Smooth muscle cell (in vitro differentiated cells): Measurements from ENCODE around the gene PLXND1. TPM values are rescaled to one million over a fixed set of nuclear protein-coding genes. Genes with fewer than 3 reads are reported as not detected.
"Not testable (repeated sequence)": the region's sequence is repeated elsewhere in the genome, so short reads cannot be mapped to it uniquely, and the experiment has no call there.

Experiments
- DNase-seq: peaks from one replicate; lab custom pipeline; 2025; ENCODE audit not compliant: unreplicated experiment; lab: John Stamatoyannopoulos, UW
- H2AFZ ChIP-seq: fragments of 200-600 bp; sonication (generic); 2 replicates; pipeline ENCODE4 v1.6.0; 2016; ENCODE audit warnings: antibody characterized with exemption, low read depth, mild to moderate bottlenecking
- H3F3A ChIP-seq: fragments of 200-600 bp; sonication (generic); 2 replicates; pipeline ENCODE4 v1.6.0; 2017; ENCODE audit warnings: antibody characterized with exemption, low read depth
- H3K27ac ChIP-seq: fragments of 200-600 bp; sonication (generic); 2 replicates; pipeline ENCODE4 v1.5.1; 2016; ENCODE audit warnings: low read depth, mild to moderate bottlenecking
- H3K27me3 ChIP-seq: fragments of 200-600 bp; sonication (generic); 2 replicates; pipeline ENCODE4 v1.6.1; 2016; ENCODE audit warnings: low read depth, mild to moderate bottlenecking
- H3K36me3 ChIP-seq: fragments of 200-600 bp; sonication (generic); 2 replicates; pipeline ENCODE4 v1.5.1; 2016; ENCODE audit warnings: low read depth
- H3K4me1 ChIP-seq: fragments of 200-600 bp; sonication (generic); 2 replicates; pipeline ENCODE4 v1.5.1; 2016; ENCODE audit warnings: low read depth
- H3K4me2 ChIP-seq: fragments of 200-600 bp; sonication (generic); 2 replicates; pipeline ENCODE4 v1.6.0; 2016; ENCODE audit warnings: mild to moderate bottlenecking
- H3K4me3 ChIP-seq: fragments of 200-600 bp; sonication (generic); 2 replicates; pipeline ENCODE4 v1.5.1; 2016; ENCODE audit warnings: mild to moderate bottlenecking
- H3K79me2 ChIP-seq: fragments of 200-600 bp; sonication (generic); 2 replicates; pipeline ENCODE4 v1.6.0; 2016; ENCODE audit warnings: low read depth, mild to moderate bottlenecking
- H3K9ac ChIP-seq: fragments of 200-600 bp; sonication (generic); 2 replicates; pipeline ENCODE4 v1.6.0; 2016; ENCODE audit warnings: low read depth
- H3K9me3 ChIP-seq: fragments of 200-600 bp; sonication (generic); replicated peaks from 2 replicates; pipeline ENCODE4 v1.5.1; 2016; ENCODE audit warnings: low read depth
- H4K20me1 ChIP-seq: fragments of 200-600 bp; sonication (generic); 2 replicates; pipeline ENCODE4 v1.6.0; 2016; ENCODE audit warnings: low read depth
- WGBS: methylation state at CpG from one replicate; pipeline ENCODE4 v1.1.7; 2016; ENCODE audit warnings: low lambda C conversion rate; 5-methylcytosine and 5-hydroxymethylcytosine counted together
- polyA plus RNA-seq: library from polyadenylated mRNA; unstranded; fragments of >200 nt; fragmentation: Nextera tagmentation; extraction: Ambion mirVana; gene quantifications from 2 replicates; pipeline ENCODE4 v1.2.1, GENCODE V29; 2016
- total RNA-seq: library from RNA; depleted of rRNA; stranded (reverse); fragments of >200 nt; gene quantifications from 2 replicates; pipeline ENCODE4 v1.2.3, GENCODE V29; 2014
- TF ChIP-seq, protein P1 (sequence below): fragments of 200-600 bp; sonication (generic); IDR thresholded peaks from 2 replicates; pipeline ENCODE4 v1.5.1; 2017; ENCODE audit warnings: borderline replicate concordance, mild to moderate bottlenecking, antibody characterized with exemption; ENCODE audit not compliant: insufficient read depth, poor library complexity, severe bottlenecking

PLXND1 gene
- total and polyA plus RNA-seq, 2 experiments from 2014 or later: 75.8 to 94.3 TPM

DNA sequence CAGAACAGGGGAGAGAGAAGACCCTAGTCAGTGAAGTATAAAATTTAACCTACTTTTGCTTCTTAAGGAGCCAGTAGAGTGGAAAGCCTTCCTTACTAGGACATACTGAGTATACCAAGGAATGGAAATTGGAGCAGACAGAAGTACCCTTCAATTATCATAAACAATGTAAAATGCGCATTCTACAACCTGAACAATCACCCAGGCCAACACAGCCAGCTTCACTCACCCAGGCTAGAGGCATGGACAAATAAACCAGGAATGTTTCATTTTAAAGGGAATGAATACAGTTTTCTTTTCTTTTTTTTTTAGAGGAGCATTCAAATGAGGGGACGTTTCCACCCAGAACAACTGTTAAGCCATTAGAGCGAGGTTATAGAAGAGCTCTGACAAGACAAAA lies 41.9 kb upstream of the PLXND1 start:
- Histone ChIP-seq H3K27ac (no peak overlapping the region), H3K4me1 (peaks cover 25% of the 10 kb centered on the region), H3K4me2 (no peak overlapping the region), H3K9me3 (no peaks in the 10 kb centered on the region), H3F3A (peaks cover 11% of the 10 kb centered on the region), H3K27me3 (no peaks in the 10 kb centered on the region), H3K9ac (no peak overlapping the region), H3K4me3 (no peak overlapping the region), H3K79me2 (no peaks in the 10 kb centered on the region), H3K36me3 (no peaks in the 10 kb centered on the region), H2AFZ (no peak overlapping the region), H4K20me1 (no peaks in the 10 kb centered on the region)
- WGBS: 87% methylated on average over 3 of the region's 3 CpGs
- TF ChIP-seq, protein P1, sequence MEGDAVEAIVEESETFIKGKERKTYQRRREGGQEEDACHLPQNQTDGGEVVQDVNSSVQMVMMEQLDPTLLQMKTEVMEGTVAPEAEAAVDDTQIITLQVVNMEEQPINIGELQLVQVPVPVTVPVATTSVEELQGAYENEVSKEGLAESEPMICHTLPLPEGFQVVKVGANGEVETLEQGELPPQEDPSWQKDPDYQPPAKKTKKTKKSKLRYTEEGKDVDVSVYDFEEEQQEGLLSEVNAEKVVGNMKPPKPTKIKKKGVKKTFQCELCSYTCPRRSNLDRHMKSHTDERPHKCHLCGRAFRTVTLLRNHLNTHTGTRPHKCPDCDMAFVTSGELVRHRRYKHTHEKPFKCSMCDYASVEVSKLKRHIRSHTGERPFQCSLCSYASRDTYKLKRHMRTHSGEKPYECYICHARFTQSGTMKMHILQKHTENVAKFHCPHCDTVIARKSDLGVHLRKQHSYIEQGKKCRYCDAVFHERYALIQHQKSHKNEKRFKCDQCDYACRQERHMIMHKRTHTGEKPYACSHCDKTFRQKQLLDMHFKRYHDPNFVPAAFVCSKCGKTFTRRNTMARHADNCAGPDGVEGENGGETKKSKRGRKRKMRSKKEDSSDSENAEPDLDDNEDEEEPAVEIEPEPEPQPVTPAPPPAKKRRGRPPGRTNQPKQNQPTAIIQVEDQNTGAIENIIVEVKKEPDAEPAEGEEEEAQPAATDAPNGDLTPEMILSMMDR: no peak
- no peak for DNase-seq

DNA sequence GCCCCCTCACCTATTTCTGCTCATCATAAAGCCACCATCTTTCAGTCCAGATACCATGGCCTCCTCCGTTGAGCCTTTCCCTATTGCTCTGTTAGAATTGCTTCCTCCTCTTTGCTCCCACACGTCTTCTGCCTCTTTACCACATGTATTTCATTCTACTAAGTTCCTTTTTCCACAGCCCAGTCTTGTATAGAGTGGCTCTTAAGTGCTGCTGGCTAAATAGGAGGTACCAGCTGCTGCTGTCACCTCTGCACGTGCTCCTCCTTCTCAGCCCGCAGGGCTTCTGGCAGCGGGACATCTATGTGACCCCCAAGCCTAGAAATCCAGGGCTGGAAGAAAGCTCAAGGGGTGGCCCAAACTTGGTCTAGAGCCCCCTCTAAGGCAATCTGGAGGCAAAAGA lies 38.8 kb upstream of the PLXND1 start:
- Histone ChIP-seq H3K79me2 (no peaks in the 10 kb centered on the region), H3K4me2 (no peak overlapping the region), H4K20me1 (no peaks in the 10 kb centered on the region), H3K4me1 (peaks cover 6% of the 10 kb centered on the region), H3K27ac (no peak overlapping the region), H3K9me3 (no peaks in the 10 kb centered on the region), H2AFZ (no peak overlapping the region), H3K27me3 (no peaks in the 10 kb centered on the region), H3K4me3 (no peak overlapping the region), H3F3A (no peaks in the 10 kb centered on the region), H3K36me3 (no peaks in the 10 kb centered on the region), H3K9ac (no peak overlapping the region)
- TF ChIP-seq, protein P1: no peak
- DNase-seq: no peak
- 83% methylated on average over 5 of the region's 5 CpGs for WGBS

GRCh38 chr3:129644836-129645235 lies 38.4 kb upstream of the PLXND1 start:
- no peaks in the 10 kb centered on the region for H3K9me3 ChIP-seq
- no peaks in the 10 kb centered on the region for H4K20me1 ChIP-seq
- no peak overlapping the region for H3K27ac ChIP-seq
- H3K79me2 ChIP-seq: no peaks in the 10 kb centered on the region
- 73% methylated on average over 3 of the region's 3 CpGs for WGBS
- no peak for DNase-seq
- no peaks in the 10 kb centered on the region for H3K36me3 ChIP-seq
- H3K4me1 ChIP-seq: peaks cover 2% of the 10 kb centered on the region
- no peak overlapping the region for H3K4me2 ChIP-seq
- H3K4me3 ChIP-seq: no peak overlapping the region
- no peaks in the 10 kb centered on the region for H3K27me3 ChIP-seq
- H3K9ac ChIP-seq: no peak overlapping the region
- TF ChIP-seq, protein P1: no peak
- no peaks in the 10 kb centered on the region for H3F3A ChIP-seq
- no peak overlapping the region for H2AFZ ChIP-seq

DNA sequence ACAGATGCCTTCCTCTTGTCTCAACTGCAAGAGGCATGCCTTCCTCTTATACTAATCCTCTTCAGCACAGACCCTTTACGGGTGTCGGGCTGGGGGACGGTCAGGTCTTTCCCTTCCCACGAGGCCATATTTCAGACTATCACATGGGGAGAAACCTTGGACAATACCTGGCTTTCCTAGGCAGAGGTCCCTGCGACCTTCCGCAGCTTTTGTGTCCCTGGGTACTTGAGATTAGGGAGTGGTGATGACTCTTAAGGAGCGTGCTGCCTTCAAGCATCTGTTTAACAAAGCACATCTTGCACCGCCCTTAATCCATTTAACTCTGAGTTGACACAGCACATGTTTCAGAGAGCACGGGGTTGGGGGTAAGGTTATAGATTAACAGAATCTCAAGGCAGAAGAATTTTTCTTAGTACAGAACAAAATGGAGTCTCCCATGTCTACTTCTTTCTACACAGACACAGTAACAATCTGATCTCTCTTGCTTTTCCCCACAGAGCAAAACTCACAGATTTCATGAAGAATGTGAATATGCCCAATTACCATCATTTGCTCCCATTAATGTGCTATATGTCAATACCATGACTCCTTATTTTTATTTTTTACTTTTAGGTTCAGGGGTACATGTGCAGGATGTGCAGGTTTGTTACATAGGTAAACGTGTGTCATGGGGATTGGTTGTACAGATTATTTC lies 35.2 kb upstream of the PLXND1 start:
- not testable (repeated sequence) for H2AFZ ChIP-seq, H3K4me3 ChIP-seq, H3K36me3 ChIP-seq, H3K9me3 ChIP-seq, H4K20me1 ChIP-seq, H3F3A ChIP-seq, H3K27me3 ChIP-seq, H3K9ac ChIP-seq, H3K79me2 ChIP-seq, H3K4me1 ChIP-seq, H3K27ac ChIP-seq, DNase-seq, H3K4me2 ChIP-seq
- 43% methylated on average over 10 of the region's 10 CpGs for WGBS

- H3K4me2 ChIP-seq, DNase-seq, H3K9me3 ChIP-seq, H3F3A ChIP-seq, H3K4me3 ChIP-seq, H2AFZ ChIP-seq, H3K27ac ChIP-seq, H3K9ac ChIP-seq, H4K20me1 ChIP-seq, H3K36me3 ChIP-seq, H3K27me3 ChIP-seq, H3K79me2 ChIP-seq, H3K4me1 ChIP-seq: not testable (repeated sequence)
- WGBS: 88% methylated on average over 7 of the region's 7 CpGs
Measured at GRCh38 chr3:129640985-129641384, 34.5 kb upstream of the PLXND1 start.
